Osteoblast (primary cell): ENCODE data around the gene MYO3B. TPM values are rescaled to one million over a fixed set of nuclear protein-coding genes. Genes with fewer than 3 reads are reported as not detected.

Experiments used
- DNase-seq: peaks from one replicate; pipeline ENCODE4 v3.0.0; 2011; ENCODE audit warnings: low spot score, mixed read lengths; ENCODE audit not compliant: insufficient read length; ENCODE audit errors: missing footprints
- H2AFZ ChIP-seq: 2 replicates; pipeline ENCODE4 v1.6.0; 2011; ENCODE audit warnings: mild to moderate bottlenecking, low read length
- H3K27ac ChIP-seq: 2 replicates; pipeline ENCODE4 v1.5.1; 2011; ENCODE audit warnings: mild to moderate bottlenecking, low read depth, low read length, moderate library complexity
- H3K27me3 ChIP-seq: 2 replicates; pipeline ENCODE4 v1.6.0; 2012; ENCODE audit warnings: mild to moderate bottlenecking, control low read depth, inconsistent platforms, low read length, moderate library complexity; ENCODE audit not compliant: insufficient read depth
- H3K36me3 ChIP-seq: 2 replicates; pipeline ENCODE4 v1.5.1; 2011; ENCODE audit warnings: mild to moderate bottlenecking, low read length, control low read depth, moderate library complexity; ENCODE audit not compliant: insufficient read depth
- H3K4me1 ChIP-seq: 2 replicates; pipeline ENCODE4 v1.5.1; 2011; ENCODE audit warnings: mild to moderate bottlenecking, low read length, control low read depth, moderate library complexity; ENCODE audit not compliant: insufficient read depth
- H3K4me2 ChIP-seq: 2 replicates; pipeline ENCODE4 v1.6.0; 2011; ENCODE audit warnings: mild to moderate bottlenecking, low read length; ENCODE audit not compliant: insufficient read depth
- H3K4me3 ChIP-seq: fragments of 200-600 bp; sonication (generic); 3 replicates; pipeline ENCODE4 v1.5.1; 2012; ENCODE audit warnings: mild to moderate bottlenecking, low read length, inconsistent platforms; ENCODE audit not compliant: insufficient read depth
- H3K79me2 ChIP-seq: 2 replicates; pipeline ENCODE4 v1.6.0; 2012; ENCODE audit warnings: mild to moderate bottlenecking, low read length, control low read depth, inconsistent platforms; ENCODE audit not compliant: insufficient read depth
- H3K9me3 ChIP-seq: 2 replicates; pipeline ENCODE4 v1.5.1; 2011; ENCODE audit warnings: low read depth, low read length, control low read depth
- H4K20me1 ChIP-seq: 2 replicates; pipeline ENCODE4 v1.6.0; 2012; ENCODE audit warnings: mild to moderate bottlenecking, low read length, control low read depth; ENCODE audit not compliant: insufficient read depth
- CTCF ChIP-seq: IDR thresholded peaks from 2 replicates; pipeline ENCODE4 v1.5.1; 2011; ENCODE audit warnings: mild to moderate bottlenecking, low read depth, low read length, moderate library complexity; ENCODE audit errors: extremely low read depth
- total RNA-seq: library from RNA; depleted of rRNA; stranded (reverse); fragments of >200 nt; gene quantifications from 2 replicates; pipeline ENCODE4 v1.2.3, GENCODE V29; 2012

The MYO3B gene
- total RNA-seq, 1 donor: 0.36 TPM

GRCh38 chr2:170509452-170510193, 331.7 kb downstream of the MYO3B start:
- Histone ChIP-seq H4K20me1 (no peaks in the 10 kb centered on the region), H3K27ac (no peak overlapping the region), H3K9me3 (no peaks in the 10 kb centered on the region), H3K79me2 (no peaks in the 10 kb centered on the region), H3K36me3 (no peaks in the 10 kb centered on the region), H2AFZ (no peak overlapping the region), H3K4me2 (no peak overlapping the region), H3K4me3 (no peak overlapping the region), H3K27me3 (peaks cover 5% of the 10 kb centered on the region), H3K4me1 (no peaks in the 10 kb centered on the region)
- DNase-seq: no peak
- no peak for TF ChIP-seq CTCF

- Histone ChIP-seq H3K4me3 (no peak overlapping the region), H3K4me2 (no peak overlapping the region), H3K27ac (no peak overlapping the region), H3K79me2 (no peaks in the 10 kb centered on the region), H3K4me1 (no peaks in the 10 kb centered on the region), H3K36me3 (no peaks in the 10 kb centered on the region), H4K20me1 (no peaks in the 10 kb centered on the region), H2AFZ (no peak overlapping the region), H3K27me3 (no peaks in the 10 kb centered on the region), H3K9me3 (no peaks in the 10 kb centered on the region)
- no peak for TF ChIP-seq CTCF
- DNase-seq: no peak
These were observed 334.3 kb downstream of the MYO3B start for GRCh38 chr2:170512266-170512665.

GRCh38 chr2:170514140-170514539, 336.2 kb downstream of the MYO3B start:
- Histone ChIP-seq H4K20me1 (no peaks in the 10 kb centered on the region), H3K79me2 (no peaks in the 10 kb centered on the region), H3K27ac (no peak overlapping the region), H3K4me2 (no peak overlapping the region), H3K27me3 (no peaks in the 10 kb centered on the region), H2AFZ (no peak overlapping the region), H3K9me3 (no peaks in the 10 kb centered on the region), H3K36me3 (no peaks in the 10 kb centered on the region), H3K4me1 (no peaks in the 10 kb centered on the region), H3K4me3 (no peak overlapping the region)
- no peak for DNase-seq
- TF ChIP-seq CTCF: no peak

- Histone ChIP-seq H3K4me1 (no peaks in the 10 kb centered on the region), H3K4me3 (no peak overlapping the region), H3K79me2 (no peaks in the 10 kb centered on the region), H3K4me2 (no peak overlapping the region), H2AFZ (no peak overlapping the region), H3K36me3 (no peaks in the 10 kb centered on the region), H4K20me1 (no peaks in the 10 kb centered on the region), H3K9me3 (no peaks in the 10 kb centered on the region), H3K27ac (no peak overlapping the region), H3K27me3 (no peaks in the 10 kb centered on the region)
- TF ChIP-seq CTCF: no peak
- DNase-seq: no peak
These were observed 339.6 kb downstream of the MYO3B start for GRCh38 chr2:170517538-170517937.
